NCI-H146 (cell line): ENCODE data around the gene GRK4.
"Not testable (repeated sequence)": the region's sequence is repeated elsewhere in the genome, so short reads cannot be mapped to it uniquely, and the experiment has no call there.

Experiments used
- DNase-seq: peaks from one replicate; lab custom pipeline; 2025; lab: John Stamatoyannopoulos, UW

The GRK4 gene

GRCh38 chr4:2930758-2931511 is 32.4 kb upstream of the GRK4 start:
- DNase-seq: no peak

- DNase-seq: no peak
Measured at GRCh38 chr4:2931512-2932301, 31.7 kb upstream of the GRK4 start.

- DNase-seq: no peak
Measured at GRCh38 chr4:2932321-2932950, 30.9 kb upstream of the GRK4 start.

- no peak for DNase-seq
Measured at GRCh38 chr4:2932951-2933565, 30.3 kb upstream of the GRK4 start.

- no peak for DNase-seq
Measured at GRCh38 chr4:2933566-2934076, 29.8 kb upstream of the GRK4 start.

- peak; percentile 32 for DNase-seq
Measured at GRCh38 chr4:2934077-2934812, 29.1 kb upstream of the GRK4 start.

GRCh38 chr4:2934813-2935761 is 28.3 kb upstream of the GRK4 start:
- DNase-seq: peak; percentile 90

- DNase-seq: no peak
Measured at GRCh38 chr4:2935762-2936743, 27.3 kb upstream of the GRK4 start.

GRCh38 chr4:2936773-2937145 is 26.6 kb upstream of the GRK4 start:
- no peak for DNase-seq

- no peak for DNase-seq
Measured at GRCh38 chr4:2937146-2937857, 26.1 kb upstream of the GRK4 start.

- no peak for DNase-seq
Measured at GRCh38 chr4:2937986-2938385, 25.4 kb upstream of the GRK4 start.

- DNase-seq: not testable (repeated sequence)
Measured at GRCh38 chr4:2938411-2938810, 25.0 kb upstream of the GRK4 start.

- DNase-seq: no peak
Measured at GRCh38 chr4:2938906-2939305, 24.5 kb upstream of the GRK4 start.

GRCh38 chr4:2939383-2940243 is 23.8 kb upstream of the GRK4 start:
- DNase-seq: no peak

GRCh38 chr4:2940267-2941137 is 22.9 kb upstream of the GRK4 start:
- DNase-seq: no peak
